Endothelial cell of umbilical vein (primary cell): ENCODE measurements around the gene CAMK2D.

ENCODE experiments used
- EZH2 ChIP-seq: IDR thresholded peaks from 2 replicates; pipeline ENCODE4 v1.6.1; 2012; ENCODE audit warnings: borderline replicate concordance, low read depth, mild to moderate bottlenecking, moderate library complexity, low read length, inconsistent platforms; ENCODE audit not compliant: severe bottlenecking
- FOS ChIP-seq: IDR thresholded peaks from 2 replicates; pipeline ENCODE4 v1.6.1; 2011; ENCODE audit warnings: mild to moderate bottlenecking, low read length, moderate library complexity, borderline replicate concordance; ENCODE audit not compliant: insufficient read depth
- POLR2A ChIP-seq: IDR thresholded peaks from 2 replicates; pipeline ENCODE4 v1.6.1; 2012; ENCODE audit warnings: low read depth, mild to moderate bottlenecking, control low read depth, low read length
- TF ChIP-seq, protein P1 (sequence below), 2 donors: IDR thresholded peaks; 1 replicate in 1 of 2; 2 replicates in 1 of 2; pipeline ENCODE4 v1.5.1; 2011; ENCODE audit warnings: low read length in 2 of 2, mild to moderate bottlenecking in 2 of 2, moderate library complexity in 2 of 2, control low read depth in 1 of 2, inconsistent platforms in 1 of 2, low read depth in 1 of 2; ENCODE audit not compliant: insufficient read depth in 1 of 2; ENCODE audit errors: extremely low read depth in 1 of 2

DNA sequence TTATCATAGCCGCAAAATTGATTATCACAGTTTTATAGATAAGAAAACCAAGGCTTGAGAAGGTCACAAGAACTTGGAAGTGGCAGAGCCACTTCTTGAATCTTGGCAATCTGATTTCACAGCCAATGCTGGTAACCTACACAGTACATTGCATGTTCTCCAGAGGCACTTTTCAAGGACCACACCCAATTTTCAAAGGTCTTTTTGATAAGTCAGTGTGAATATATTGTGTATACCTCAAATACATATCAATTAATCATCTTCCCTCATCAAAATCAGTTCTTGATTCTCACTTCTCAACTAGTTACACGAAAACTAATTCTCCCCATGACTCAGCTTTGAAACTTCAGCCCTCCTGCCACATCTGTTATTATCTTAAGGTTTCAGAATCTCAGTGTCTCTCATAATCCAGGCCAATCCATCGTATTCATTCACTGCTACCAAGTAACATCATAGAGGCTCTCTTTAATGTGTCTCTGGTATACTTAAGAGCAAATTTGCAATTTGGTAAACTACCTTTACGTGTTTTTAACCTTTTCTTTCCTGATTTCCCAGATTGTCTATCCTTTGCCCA is 16.8 kb downstream of the CAMK2D start:
- TF ChIP-seq, protein P1, sequence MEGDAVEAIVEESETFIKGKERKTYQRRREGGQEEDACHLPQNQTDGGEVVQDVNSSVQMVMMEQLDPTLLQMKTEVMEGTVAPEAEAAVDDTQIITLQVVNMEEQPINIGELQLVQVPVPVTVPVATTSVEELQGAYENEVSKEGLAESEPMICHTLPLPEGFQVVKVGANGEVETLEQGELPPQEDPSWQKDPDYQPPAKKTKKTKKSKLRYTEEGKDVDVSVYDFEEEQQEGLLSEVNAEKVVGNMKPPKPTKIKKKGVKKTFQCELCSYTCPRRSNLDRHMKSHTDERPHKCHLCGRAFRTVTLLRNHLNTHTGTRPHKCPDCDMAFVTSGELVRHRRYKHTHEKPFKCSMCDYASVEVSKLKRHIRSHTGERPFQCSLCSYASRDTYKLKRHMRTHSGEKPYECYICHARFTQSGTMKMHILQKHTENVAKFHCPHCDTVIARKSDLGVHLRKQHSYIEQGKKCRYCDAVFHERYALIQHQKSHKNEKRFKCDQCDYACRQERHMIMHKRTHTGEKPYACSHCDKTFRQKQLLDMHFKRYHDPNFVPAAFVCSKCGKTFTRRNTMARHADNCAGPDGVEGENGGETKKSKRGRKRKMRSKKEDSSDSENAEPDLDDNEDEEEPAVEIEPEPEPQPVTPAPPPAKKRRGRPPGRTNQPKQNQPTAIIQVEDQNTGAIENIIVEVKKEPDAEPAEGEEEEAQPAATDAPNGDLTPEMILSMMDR (IDR thresholded peaks at IDR 0.05; ENCODE audit: extremely low read depth in 1 of 2, insufficient read depth in 1 of 2, low read depth in 1 of 2, low read length in 2 of 2) = no peak
- no peak for TF ChIP-seq EZH2
- no peak for TF ChIP-seq FOS
- TF ChIP-seq POLR2A = no peak
